Glomerular visceral epithelial cell (primary cell): ENCODE data around the gene AHNAK2.
"Not testable (repeated sequence)": the region's sequence is repeated elsewhere in the genome, so short reads cannot be mapped to it uniquely, and the experiment has no call there.

Source experiments
- DNase-seq: peaks from one replicate; pipeline ENCODE4 v3.0.0-alpha.2; 2016; ENCODE audit errors: extremely low spot score

Gene AHNAK2

GRCh38 chr14:104953896-104954656 lies 24.1 kb downstream of the AHNAK2 start:
- DNase-seq: no peak

- no peak for DNase-seq
Measured at GRCh38 chr14:104953097-104953496, 25.1 kb downstream of the AHNAK2 start.

GRCh38 chr14:104951863-104952657 lies 26.1 kb downstream of the AHNAK2 start:
- not testable (repeated sequence) for DNase-seq

GRCh38 chr14:104950701-104951100 lies 27.5 kb downstream of the AHNAK2 start:
- not testable (repeated sequence) for DNase-seq

GRCh38 chr14:104950021-104950420 lies 28.2 kb downstream of the AHNAK2 start:
- DNase-seq: no peak

- DNase-seq: not testable (repeated sequence)
Measured at GRCh38 chr14:104949406-104949955, 28.7 kb downstream of the AHNAK2 start.

GRCh38 chr14:104948736-104949031 lies 29.5 kb downstream of the AHNAK2 start:
- no peak for DNase-seq

- DNase-seq: not testable (repeated sequence)
Measured at GRCh38 chr14:104947881-104948735, 30.1 kb downstream of the AHNAK2 start.

- not testable (repeated sequence) for DNase-seq
Measured at GRCh38 chr14:104947201-104947600, 31.0 kb downstream of the AHNAK2 start.

- not testable (repeated sequence) for DNase-seq
Measured at GRCh38 chr14:104945986-104946965, 31.9 kb downstream of the AHNAK2 start.

GRCh38 chr14:104945266-104945665 lies 32.9 kb downstream of the AHNAK2 start:
- not testable (repeated sequence) for DNase-seq

GRCh38 chr14:104944436-104945205 lies 33.6 kb downstream of the AHNAK2 start:
- DNase-seq: not testable (repeated sequence)

- DNase-seq: not testable (repeated sequence)
Measured at GRCh38 chr14:104944016-104944308, 34.2 kb downstream of the AHNAK2 start.

- DNase-seq: not testable (repeated sequence)
Measured at GRCh38 chr14:104943216-104944015, 34.8 kb downstream of the AHNAK2 start.

GRCh38 chr14:104942586-104942985 lies 35.6 kb downstream of the AHNAK2 start:
- DNase-seq: no peak

GRCh38 chr14:104941508-104942365 lies 36.4 kb downstream of the AHNAK2 start:
- DNase-seq: no peak

- DNase-seq: no peak
Measured at GRCh38 chr14:104940526-104941150, 37.5 kb downstream of the AHNAK2 start.
